HCT116 (cell line): Measurements from ENCODE around the gene STYXL1. TPM values are rescaled to one million over a fixed set of nuclear protein-coding genes. Genes with fewer than 3 reads are reported as not detected.

Experiments used
- ATAC-seq: fragments of 200-7000 bp; cut with Tn5 transposase; 2 replicates; pipeline ENCODE4 v1.9.1; 2020; ENCODE audit warnings: mild to moderate bottlenecking, moderate library complexity
- BruUV-seq: library from RNA; stranded (reverse); fragments of 400-500 nt; replicated peaks from 2 replicates; lab custom pipeline; 2021; lab: Mats Ljungman, UMichigan
- CTCF ChIA-PET: fragments of 300-600 bp; sonication (Branson Sonifier 250); formaldehyde crosslinking; loops from one replicate; lab custom pipeline; 2021; ENCODE audit warnings: antibody characterized with exemption; lab: Charles Lee
- POLR2A ChIA-PET: fragments of 300-600, 350-600 bp; sonication (Branson Sonifier 250); formaldehyde crosslinking; loops from one replicate; lab custom pipeline; 2021; ENCODE audit warnings: antibody characterized with exemption; lab: Charles Lee
- RAD21 ChIA-PET, 2 experiments: fragments of 300-600 bp; sonication (Branson Sonifier 250); formaldehyde crosslinking; loops; one replicate each; lab custom pipeline; 2023; ENCODE audit warnings: low total read pairs in 2 of 2; ENCODE audit not compliant: uncharacterized antibody in 2 of 2, unreplicated experiment in 2 of 2, low non-redundant PET in 1 of 2; lab: Charles Lee
- DNase-seq: peaks from one replicate; pipeline ENCODE4 v3.0.0-alpha.2; 2010; ENCODE audit warnings: low read depth, low spot score
- H2AFZ ChIP-seq: fragments of 200-600 bp; shearing (Covaris generic), sonication (generic); 2 replicates; pipeline ENCODE4 v1.6.1; 2017; ENCODE audit warnings: low read depth, mixed run types, mixed read lengths, antibody characterized with exemption, low read length; ENCODE audit not compliant: poor library complexity, severe bottlenecking
- H3K27ac ChIP-seq: 2 replicates; pipeline ENCODE4 v1.5.1; 2012; ENCODE audit warnings: low read depth, low read length
- H3K27me3 ChIP-seq: fragments of 200-600 bp; sonication (generic); 2 replicates; pipeline ENCODE4 v1.6.1; 2016; ENCODE audit warnings: mixed run types, low read length, mixed read lengths; ENCODE audit not compliant: insufficient read depth
- H3K36me3 ChIP-seq, 2 experiments: fragments of 200-500 bp in 1 of 2; fragments of 200-600 bp in 1 of 2; sonication (Bioruptor generic) in 1 of 2; sonication (generic) in 1 of 2; 2 replicates each; pipeline versions ENCODE4 v1.5.1 to v1.6.1; 2014 to 2016; ENCODE audit warnings: low read length in 2 of 2, inconsistent platforms in 1 of 2, mixed read lengths in 1 of 2, mixed run types in 1 of 2; ENCODE audit not compliant: insufficient read depth in 2 of 2, control insufficient read depth in 1 of 2
- H3K4me1 ChIP-seq, 2 experiments: fragments of 200-600 bp in 1 of 2; sonication (generic) in 1 of 2; 2 replicates each; pipeline versions ENCODE4 v1.5.1 to v1.6.1; 2012 to 2017; ENCODE audit warnings: low read length in 2 of 2, inconsistent platforms in 1 of 2, mild to moderate bottlenecking in 1 of 2, mixed read lengths in 1 of 2, mixed run types in 1 of 2, moderate library complexity in 1 of 2; ENCODE audit not compliant: insufficient read depth in 2 of 2, control insufficient read depth in 1 of 2
- H3K4me2 ChIP-seq: fragments of 200-600 bp; sonication (generic); 2 replicates; pipeline ENCODE4 v1.6.1; 2017; ENCODE audit warnings: mixed run types, low read length, mixed read lengths
- H3K4me3 ChIP-seq, 2 experiments: fragments of 200-600 bp in 1 of 2; sonication (generic) in 1 of 2; replicated peaks in 1 of 2; 2 replicates each; pipeline ENCODE4 v1.5.1; 2011 to 2016; ENCODE audit warnings: low read length in 2 of 2, control low read depth in 1 of 2, low read depth in 1 of 2, mild to moderate bottlenecking in 1 of 2, mixed read lengths in 1 of 2, mixed run types in 1 of 2
- H3K79me2 ChIP-seq: fragments of 200-600 bp; sonication (generic); 2 replicates; pipeline ENCODE4 v1.6.1; 2017; ENCODE audit warnings: mild to moderate bottlenecking, mixed run types, low read length, moderate library complexity, mixed read lengths; ENCODE audit not compliant: insufficient read depth
- H3K9ac ChIP-seq: fragments of 200-600 bp; sonication (generic); 2 replicates; pipeline ENCODE4 v1.6.1; 2016; ENCODE audit warnings: low read length, mixed read lengths
- H3K9me2 ChIP-seq: fragments of 200-600 bp; sonication (generic), shearing (Covaris generic); 2 replicates; pipeline ENCODE4 v1.6.1; 2017; ENCODE audit warnings: mixed run types, mild to moderate bottlenecking, moderate library complexity; ENCODE audit not compliant: insufficient read depth
- H3K9me3 ChIP-seq, 2 experiments: fragments of 200-500 bp in 1 of 2; fragments of 200-600 bp in 1 of 2; sonication (Bioruptor generic) in 1 of 2; sonication (generic) in 1 of 2; 2 replicates each; pipeline ENCODE4 v1.6.1; 2014 to 2017; ENCODE audit warnings: low read length in 2 of 2, mixed read lengths in 2 of 2, inconsistent platforms in 1 of 2, low read depth in 1 of 2, mild to moderate bottlenecking in 1 of 2, mixed run types in 1 of 2, moderate library complexity in 1 of 2; ENCODE audit not compliant: control insufficient read depth in 1 of 2, insufficient read depth in 1 of 2
- H4K20me1 ChIP-seq: fragments of 200-600 bp; sonication (generic), shearing (Covaris generic); 2 replicates; pipeline ENCODE4 v1.6.1; 2017; ENCODE audit warnings: mixed run types, mild to moderate bottlenecking, moderate library complexity; ENCODE audit not compliant: insufficient read depth
- ATF3 ChIP-seq: IDR thresholded peaks from 2 replicates; pipeline ENCODE4 v1.6.1; 2012
- CBX3 ChIP-seq: IDR thresholded peaks from 2 replicates; pipeline ENCODE4 v1.6.1; 2012; ENCODE audit warnings: low read depth
- CEBPB ChIP-seq: IDR thresholded peaks from 2 replicates; pipeline ENCODE4 v1.6.1; 2012; ENCODE audit warnings: low read depth
- CTCF ChIP-seq, 3 experiments: fragments of 200-600 bp in 1 of 3; sonication (generic) in 1 of 3; IDR thresholded peaks in 2 of 3; conservative IDR thresholded peaks in 1 of 3; 2 replicates each; pipeline ENCODE4 v1.5.1; 2012 to 2017; ENCODE audit warnings: low read depth in 2 of 3, low read length in 2 of 3, antibody characterized with exemption in 1 of 3, borderline replicate concordance in 1 of 3, control low read depth in 1 of 3, mild to moderate bottlenecking in 1 of 3, mixed read lengths in 1 of 3, mixed run types in 1 of 3, moderate library complexity in 1 of 3; ENCODE audit not compliant: insufficient read depth in 1 of 3
- ELF1 ChIP-seq: IDR thresholded peaks from 2 replicates; pipeline ENCODE4 v1.6.1; 2012; ENCODE audit warnings: low read depth, borderline replicate concordance
- EZH2 ChIP-seq: fragments of 200-600 bp; sonication (generic); IDR thresholded peaks from 2 replicates; pipeline ENCODE4 v1.6.1; 2017; ENCODE audit warnings: antibody characterized with exemption, mixed run types
- EZH2phosphoT487 ChIP-seq: fragments of 200-600 bp; IDR thresholded peaks from 2 replicates; pipeline ENCODE4 v1.6.1; 2018; ENCODE audit warnings: antibody characterized with exemption, borderline replicate concordance
- FOSL1 ChIP-seq: IDR thresholded peaks from 2 replicates; pipeline ENCODE4 v1.6.1; 2012; ENCODE audit warnings: low read depth
- JUND ChIP-seq: IDR thresholded peaks from 2 replicates; pipeline ENCODE4 v1.6.1; 2012
- POLR2A ChIP-seq: IDR thresholded peaks from 2 replicates; pipeline ENCODE4 v1.7.0; 2011; ENCODE audit warnings: borderline replicate concordance; ENCODE audit not compliant: insufficient read depth, insufficient read length; ENCODE audit errors: extremely low read depth
- POLR2AphosphoS5 ChIP-seq: IDR thresholded peaks from 2 replicates; pipeline ENCODE4 v1.6.1; 2011; ENCODE audit warnings: mild to moderate bottlenecking, low read depth, low read length, moderate library complexity
- REST ChIP-seq: IDR thresholded peaks from 2 replicates; pipeline ENCODE4 v1.6.1; 2012; ENCODE audit warnings: low read depth
- SIN3A ChIP-seq: IDR thresholded peaks from 2 replicates; pipeline ENCODE4 v1.6.1; 2012; ENCODE audit warnings: low read depth
- SP1 ChIP-seq: IDR thresholded peaks from 2 replicates; pipeline ENCODE4 v1.6.1; 2012; ENCODE audit warnings: low read depth
- TCF7L2 ChIP-seq: IDR thresholded peaks from 2 replicates; pipeline ENCODE4 v1.7.0; 2011; ENCODE audit warnings: borderline replicate concordance, inconsistent platforms; ENCODE audit not compliant: insufficient read depth, insufficient read length; ENCODE audit errors: extremely low read depth
- YY1 ChIP-seq: IDR thresholded peaks from 2 replicates; pipeline ENCODE4 v1.6.1; 2011; ENCODE audit warnings: low read length, low read depth, moderate library complexity, mild to moderate bottlenecking; ENCODE audit not compliant: insufficient replicate concordance; ENCODE audit errors: extremely low read depth
- ZFX ChIP-seq: fragments of 450-650 bp; IDR thresholded peaks from 2 replicates; pipeline ENCODE4 v1.6.1; 2017
- ZNF274 ChIP-seq: fragments of 200-500 bp; sonication (Bioruptor generic); IDR thresholded peaks from 2 replicates; pipeline ENCODE4 v1.6.1; 2014; ENCODE audit warnings: mild to moderate bottlenecking, low read depth, low read length, inconsistent platforms
- intact Hi-C: fragments of 100-400 bp; cut with micrococcal nuclease; formaldehyde crosslinking; loops from 2 replicates; pipeline ENCODE4 v1.10.0; 2022
- total RNA-seq: library from RNA; stranded (reverse); gene quantifications from one replicate; pipeline ENCODE4 v1.2.1, GENCODE V29; 2021; ENCODE audit not compliant: unreplicated experiment
- TF ChIP-seq, protein P1 (sequence below): IDR thresholded peaks from 2 replicates; pipeline ENCODE4 v1.6.1; 2012

Gene STYXL1
- total RNA-seq, 1 experiment from 2014 or later, result 32.5 TPM

GRCh38 chr7:76077435-76077834 is 29.6 kb upstream of the STYXL1 start:
- CTCF ChIA-PET, result no interaction called here
- TF ChIP-seq POLR2A (no peak), FOSL1 (no peak), CEBPB (no peak), TCF7L2 (no peak), SIN3A (no peak), JUND (no peak), YY1 (no peak), ZFX (no peak), CTCF (IDR thresholded peaks at IDR 0.05 in 2 of 3, conservative IDR thresholded peaks at IDR 0.05 in 1 of 3; ENCODE audit: borderline replicate concordance in 1 of 3, insufficient read depth in 1 of 3, low read depth in 2 of 3, low read length in 2 of 3) (no peak), SP1 (no peak), CBX3 (no peak), POLR2AphosphoS5 (no peak), ATF3 (no peak), REST (no peak), ZNF274 (no peak), EZH2 (no peak), ELF1 (no peak), EZH2phosphoT487 (no peak)
- TF ChIP-seq, protein P1, sequence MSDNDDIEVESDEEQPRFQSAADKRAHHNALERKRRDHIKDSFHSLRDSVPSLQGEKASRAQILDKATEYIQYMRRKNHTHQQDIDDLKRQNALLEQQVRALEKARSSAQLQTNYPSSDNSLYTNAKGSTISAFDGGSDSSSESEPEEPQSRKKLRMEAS, result no peak
- no peak overlapping the region for H3K9ac ChIP-seq
- peaks cover 3 to 33% of the 10 kb centered on the region in 2 experiments; a peak in 2 of 4 replicates for H3K4me1 ChIP-seq
- H3K27ac ChIP-seq, result no peak overlapping the region
- H4K20me1 ChIP-seq, result no peaks in the 10 kb centered on the region
- intact Hi-C loops, result no loop called here
- H3K79me2 ChIP-seq, result no peaks in the 10 kb centered on the region
- H3K9me3 ChIP-seq, result no peaks in the 10 kb centered on the region
- POLR2A ChIA-PET, result no interaction called here
- RAD21 ChIA-PET, result no interaction called here
- H3K4me2 ChIP-seq, result no peak overlapping the region
- H3K9me2 ChIP-seq, result no peaks in the 10 kb centered on the region
- no peaks in the 10 kb centered on the region for H3K27me3 ChIP-seq
- no peak for DNase-seq
- BruUV-seq, result no TSS peak
- no peak for ATAC-seq
- H3K4me3 ChIP-seq, result no peak overlapping the region
- H2AFZ ChIP-seq, result no peak overlapping the region
- H3K36me3 ChIP-seq, result no peaks in the 10 kb centered on the region
